Liver (tissue), 9 donors: Measurements from ENCODE around the gene RUNX1. TPM values are rescaled to one million over a fixed set of nuclear protein-coding genes. Genes with fewer than 3 reads are reported as not detected.

Experiments used
- DNase-seq: peaks from one replicate; pipeline ENCODE4 v3.0.0-alpha.2; 2017; ENCODE audit warnings: low spot score
- H3K27ac ChIP-seq, 2 donors: one replicate each; pipeline ENCODE4 v1.7.0; 2013; ENCODE audit warnings: inconsistent platforms in 2 of 2, low read length in 2 of 2, control low read depth in 1 of 2, low read depth in 1 of 2, mild to moderate bottlenecking in 1 of 2
- H3K27me3 ChIP-seq, 4 donors: one replicate each; pipeline versions ENCODE4 v1.6.1 to v1.7.0; 2013; ENCODE audit warnings: low read length in 3 of 4, inconsistent platforms in 1 of 4, mild to moderate bottlenecking in 1 of 4, moderate library complexity in 1 of 4; ENCODE audit not compliant: control insufficient read depth in 4 of 4, insufficient read depth in 4 of 4
- H3K36me3 ChIP-seq, 4 donors: one replicate each; pipeline versions ENCODE4 v1.6.1 to v1.7.0; 2013; ENCODE audit warnings: low read length in 3 of 4, mild to moderate bottlenecking in 3 of 4, low read depth in 1 of 4, moderate library complexity in 1 of 4; ENCODE audit not compliant: control insufficient read depth in 4 of 4, insufficient read depth in 3 of 4
- H3K4me1 ChIP-seq, 4 donors: one replicate each; pipeline versions ENCODE4 v1.6.1 to v1.7.0; 2013; ENCODE audit warnings: low read length in 3 of 4, mild to moderate bottlenecking in 3 of 4, moderate library complexity in 1 of 4; ENCODE audit not compliant: control insufficient read depth in 4 of 4, insufficient read depth in 4 of 4
- H3K4me3 ChIP-seq, 3 donors: one replicate each; pipeline versions ENCODE4 v1.6.1 to v1.7.0; 2013; ENCODE audit warnings: low read length in 3 of 3, control low read depth in 1 of 3, low read depth in 1 of 3, mild to moderate bottlenecking in 1 of 3
- H3K9ac ChIP-seq, 2 donors: one replicate each; pipeline ENCODE4 v1.7.0; 2013; ENCODE audit warnings: low read length in 2 of 2, mild to moderate bottlenecking in 2 of 2, moderate library complexity in 2 of 2, control low read depth in 1 of 2, low read depth in 1 of 2
- H3K9me3 ChIP-seq, 4 donors: one replicate each; pipeline versions ENCODE4 v1.6.1 to v1.7.0; 2013; ENCODE audit warnings: low read length in 3 of 4; ENCODE audit not compliant: control insufficient read depth in 4 of 4
- ATF3 ChIP-seq: IDR thresholded peaks from 2 replicates; pipeline ENCODE4 v1.6.1; 2016; ENCODE audit warnings: antibody characterized with exemption
- EGR1 ChIP-seq, 2 donors: IDR thresholded peaks; 2 replicates each; pipeline ENCODE4 v1.6.1; 2016 to 2018; ENCODE audit warnings: antibody characterized with exemption in 2 of 2, low read depth in 2 of 2
- FOXA1 ChIP-seq: IDR thresholded peaks from 2 replicates; pipeline ENCODE4 v1.6.1; 2016; ENCODE audit warnings: antibody characterized with exemption
- FOXA2 ChIP-seq: IDR thresholded peaks from 2 replicates; pipeline ENCODE4 v1.6.1; 2016; ENCODE audit warnings: antibody characterized with exemption
- GABPA ChIP-seq, 2 donors: IDR thresholded peaks in 1 of 2; conservative IDR thresholded peaks in 1 of 2; 2 replicates each; pipeline ENCODE4 v1.6.1; 2016; ENCODE audit warnings: antibody characterized with exemption in 2 of 2, mild to moderate bottlenecking in 1 of 2, moderate library complexity in 1 of 2
- HNF4A ChIP-seq, 2 donors: conservative IDR thresholded peaks; 2 replicates each; pipeline ENCODE4 v1.6.1; 2016; ENCODE audit warnings: antibody characterized with exemption in 2 of 2, mild to moderate bottlenecking in 2 of 2
- HNF4G ChIP-seq: IDR thresholded peaks from 2 replicates; pipeline ENCODE4 v1.6.1; 2016; ENCODE audit warnings: antibody characterized with exemption
- JUND ChIP-seq, 2 donors: IDR thresholded peaks; 2 replicates each; pipeline ENCODE4 v1.6.1; 2016; ENCODE audit warnings: antibody characterized with exemption in 2 of 2
- MAX ChIP-seq: IDR thresholded peaks from 2 replicates; pipeline ENCODE4 v1.6.1; 2016; ENCODE audit warnings: antibody characterized with exemption
- NR2F2 ChIP-seq: IDR thresholded peaks from 2 replicates; pipeline ENCODE4 v1.6.1; 2016; ENCODE audit warnings: antibody characterized with exemption
- RAD21 ChIP-seq, 2 donors: IDR thresholded peaks; 2 replicates each; pipeline ENCODE4 v1.6.1; 2016; ENCODE audit warnings: antibody characterized with exemption in 2 of 2, mild to moderate bottlenecking in 2 of 2
- REST ChIP-seq: IDR thresholded peaks from 2 replicates; pipeline ENCODE4 v1.6.1; 2016; ENCODE audit warnings: antibody characterized with exemption, mild to moderate bottlenecking
- RXRA ChIP-seq, 2 donors: IDR thresholded peaks; 2 replicates each; pipeline ENCODE4 v1.6.1; 2017 to 2018; ENCODE audit warnings: antibody characterized with exemption in 2 of 2, mild to moderate bottlenecking in 1 of 2
- SP1 ChIP-seq: IDR thresholded peaks from 2 replicates; pipeline ENCODE4 v1.6.1; 2018; ENCODE audit warnings: antibody characterized with exemption, mild to moderate bottlenecking
- TAF1 ChIP-seq: conservative IDR thresholded peaks from 2 replicates; pipeline ENCODE4 v1.6.1; 2016; ENCODE audit warnings: antibody characterized with exemption, mild to moderate bottlenecking
- YY1 ChIP-seq: IDR thresholded peaks from 2 replicates; pipeline ENCODE4 v1.6.1; 2016; ENCODE audit warnings: antibody characterized with exemption, mild to moderate bottlenecking
- WGBS: extraction: QIAGEN DNeasy Blood & Tissue Kit; methylation state at CpG from one replicate; pipeline ENCODE4 v1.1.7; 2013; 5-methylcytosine and 5-hydroxymethylcytosine counted together
- polyA plus RNA-seq, 2 donors: library from polyadenylated mRNA; stranded (reverse) in 1 of 2; unstranded in 1 of 2; fragments of 200-250 nt in 1 of 2; fragments of >200 nt in 1 of 2; fragmentation: Nextera tagmentation in 1 of 2; extraction: Ambion mirVana in 1 of 2; gene quantifications; one replicate each; pipeline versions ENCODE4 v1.2.1 to v1.2.3, GENCODE V29; 2013 to 2015
- total RNA-seq, 2 donors: library from RNA; depleted of rRNA; stranded (reverse); fragments of >200 nt; gene quantifications; one replicate each; pipeline ENCODE4 v1.2.3, GENCODE V29; 2014
- TF ChIP-seq, protein P1 (sequence below): IDR thresholded peaks from 2 replicates; pipeline ENCODE4 v1.6.1; 2016; ENCODE audit warnings: antibody characterized with exemption
- TF ChIP-seq, protein P2 (sequence below): fragments of 150-350 bp; IDR thresholded peaks from 2 replicates; pipeline ENCODE4 v1.5.1; 2017; ENCODE audit warnings: improper control_type of control experiment, low read depth, low read length; ENCODE audit not compliant: missing input control
- donor health status: healthy.
- donor health status: healthy.
- donor health status: healthy.
- donor health status: healthy.
- donor health status: healthy.

Gene RUNX1
- total and polyA plus RNA-seq, 4 donors: 0.98 to 7.2 (median 3.1) TPM

GRCh38 chr21:34878940-34879339, 170.2 kb downstream of the RUNX1 start:
- peaks cover 0 to 8% (median 3%) of the 10 kb centered on the region in 4 donors for H3K4me1 ChIP-seq
- no peak overlapping the region for H3K27ac ChIP-seq
- TF ChIP-seq HNF4A (conservative IDR thresholded peaks at IDR 0.05) (no peak), EGR1 (IDR thresholded peaks at IDR 0.05; ENCODE audit: low read depth in 2 of 2) (no peak), FOXA1 (no peak), MAX (no peak), RAD21 (IDR thresholded peaks at IDR 0.05) (no peak), JUND (IDR thresholded peaks at IDR 0.05) (no peak), REST (no peak), SP1 (no peak), FOXA2 (no peak), TAF1 (no peak), GABPA (IDR thresholded peaks at IDR 0.05 in 1 of 2, conservative IDR thresholded peaks at IDR 0.05 in 1 of 2) (no peak), RXRA (IDR thresholded peaks at IDR 0.05) (no peak), ATF3 (no peak), NR2F2 (no peak), HNF4G (no peak), YY1 (no peak)
- TF ChIP-seq, protein P1, sequence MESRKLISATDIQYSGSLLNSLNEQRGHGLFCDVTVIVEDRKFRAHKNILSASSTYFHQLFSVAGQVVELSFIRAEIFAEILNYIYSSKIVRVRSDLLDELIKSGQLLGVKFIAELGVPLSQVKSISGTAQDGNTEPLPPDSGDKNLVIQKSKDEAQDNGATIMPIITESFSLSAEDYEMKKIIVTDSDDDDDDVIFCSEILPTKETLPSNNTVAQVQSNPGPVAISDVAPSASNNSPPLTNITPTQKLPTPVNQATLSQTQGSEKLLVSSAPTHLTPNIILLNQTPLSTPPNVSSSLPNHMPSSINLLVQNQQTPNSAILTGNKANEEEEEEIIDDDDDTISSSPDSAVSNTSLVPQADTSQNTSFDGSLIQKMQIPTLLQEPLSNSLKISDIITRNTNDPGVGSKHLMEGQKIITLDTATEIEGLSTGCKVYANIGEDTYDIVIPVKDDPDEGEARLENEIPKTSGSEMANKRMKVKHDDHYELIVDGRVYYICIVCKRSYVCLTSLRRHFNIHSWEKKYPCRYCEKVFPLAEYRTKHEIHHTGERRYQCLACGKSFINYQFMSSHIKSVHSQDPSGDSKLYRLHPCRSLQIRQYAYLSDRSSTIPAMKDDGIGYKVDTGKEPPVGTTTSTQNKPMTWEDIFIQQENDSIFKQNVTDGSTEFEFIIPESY: no peak
- TF ChIP-seq, protein P2, sequence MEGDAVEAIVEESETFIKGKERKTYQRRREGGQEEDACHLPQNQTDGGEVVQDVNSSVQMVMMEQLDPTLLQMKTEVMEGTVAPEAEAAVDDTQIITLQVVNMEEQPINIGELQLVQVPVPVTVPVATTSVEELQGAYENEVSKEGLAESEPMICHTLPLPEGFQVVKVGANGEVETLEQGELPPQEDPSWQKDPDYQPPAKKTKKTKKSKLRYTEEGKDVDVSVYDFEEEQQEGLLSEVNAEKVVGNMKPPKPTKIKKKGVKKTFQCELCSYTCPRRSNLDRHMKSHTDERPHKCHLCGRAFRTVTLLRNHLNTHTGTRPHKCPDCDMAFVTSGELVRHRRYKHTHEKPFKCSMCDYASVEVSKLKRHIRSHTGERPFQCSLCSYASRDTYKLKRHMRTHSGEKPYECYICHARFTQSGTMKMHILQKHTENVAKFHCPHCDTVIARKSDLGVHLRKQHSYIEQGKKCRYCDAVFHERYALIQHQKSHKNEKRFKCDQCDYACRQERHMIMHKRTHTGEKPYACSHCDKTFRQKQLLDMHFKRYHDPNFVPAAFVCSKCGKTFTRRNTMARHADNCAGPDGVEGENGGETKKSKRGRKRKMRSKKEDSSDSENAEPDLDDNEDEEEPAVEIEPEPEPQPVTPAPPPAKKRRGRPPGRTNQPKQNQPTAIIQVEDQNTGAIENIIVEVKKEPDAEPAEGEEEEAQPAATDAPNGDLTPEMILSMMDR: no peak
- 85% methylated on average over 2 of the region's 2 CpGs for WGBS
- no peak overlapping the region for H3K9ac ChIP-seq
- no peak for DNase-seq
- H3K36me3 ChIP-seq: peaks cover 0 to 13% (median 3%) of the 10 kb centered on the region in 4 donors
- H3K9me3 ChIP-seq: no peaks in the 10 kb centered on the region
- no peaks in the 10 kb centered on the region for H3K27me3 ChIP-seq
- no peak overlapping the region for H3K4me3 ChIP-seq
